Pancreas (tissue), 10 donors: ENCODE results near the gene ANKRD62. TPM values are rescaled to one million over a fixed set of nuclear protein-coding genes. Genes with fewer than 3 reads are reported as not detected.

Source experiments
- ATAC-seq, 4 donors: fragments of 200-7000 bp; cut with Tn5 transposase; one replicate each; pipeline versions ENCODE4 v1.8.0 to v1.9.1; 2020; ENCODE audit warnings: mild to moderate bottlenecking in 4 of 4, moderate library complexity in 4 of 4
- DNase-seq, 6 donors: peaks; one replicate each; pipeline ENCODE4 v3.0.0-alpha.2; 2020
- FAIRE-seq: peaks from 2 replicates; lab custom pipeline; 2012; peaks lifted over from hg19 to GRCh38; lab: Jason Lieb, UNC
- H3K27ac ChIP-seq, 4 donors: fragments of 200-600 bp; sonication (generic); 1 replicate in 3 of 4; 2 replicates in 1 of 4; pipeline versions ENCODE4 v1.5.0 to v1.8.0; 2020
- H3K27me3 ChIP-seq, 4 donors: fragments of 200-600 bp; one replicate each; pipeline ENCODE4 v1.8.0; 2021
- H3K36me3 ChIP-seq, 3 donors: fragments of 200-600 bp; sonication (generic) in 1 of 3; one replicate each; pipeline versions ENCODE4 v1.5.0 to v1.8.0; 2020 to 2021
- H3K4me1 ChIP-seq, 3 donors: fragments of 200-600 bp; one replicate each; pipeline ENCODE4 v1.8.0; 2021
- H3K4me3 ChIP-seq, 4 donors: fragments of 200-600 bp; sonication (generic) in 2 of 4; one replicate each; pipeline versions ENCODE4 v1.5.0 to v1.8.0; 2020 to 2021
- H3K9me3 ChIP-seq, 4 donors: fragments of 200-600 bp; one replicate each; pipeline ENCODE4 v1.8.0; 2021
- WGBS, 2 donors: extraction: QIAGEN DNeasy Blood & Tissue Kit; methylation state at CpG; one replicate each; pipeline ENCODE4 v1.1.7; 2013; 5-methylcytosine and 5-hydroxymethylcytosine counted together
- intact Hi-C, 3 donors: fragments of 100-400 bp; cut with DNase I; formaldehyde crosslinking; loops; one replicate each; pipeline versions ENCODE4 v1.11.1 to v1.14.2; 2022
- polyA plus RNA-seq, 2 donors: library from polyadenylated mRNA; stranded (reverse); fragments of 200-250 nt; gene quantifications; one replicate each; pipeline ENCODE4 v1.2.3, GENCODE V29; 2013
- total RNA-seq, 6 donors: library from RNA; stranded (reverse); fragmentation: NEBNext Ultra II Directional in 4 of 6; extraction: Animal tissue kit (Norgen Biotek cat#: 25700) in 4 of 6; gene quantifications; one replicate each; pipeline versions ENCODE4 v1.2.1 to v1.2.4, GENCODE V29; 2021 to 2023
- TF ChIP-seq, protein P1 (sequence below), 4 donors: fragments of 200-600 bp; sonication (generic) in 3 of 4; IDR thresholded peaks; one replicate each; pipeline versions ENCODE4 v1.5.0 to v1.8.0; 2021; ENCODE audit warnings: antibody characterized with exemption in 4 of 4
- donor health status: healthy with polysubstance abuse.
- donor health status: DM: no; HTN: no; CAD: no; lungs with moderate emphysema.
- donor health status: DM: no; HTN: no; CAD: no.
- donor health status: control.
- donor health status: control.
- donor health status: Bipolar disorder and iron deficiency.
- donor health status: DM: yes; HTN: yes; CAD: no.
- donor health status: DM: no; HTN: no; CAD: no.
- donor health status: DM: no; HTN: no; CAD: no.
- donor health status: DM: yes; HTN: yes; CAD: no.

Gene ANKRD62
- total and polyA plus RNA-seq, 8 donors, result 0.38 to 5.2 (median 3.0) TPM

DNA sequence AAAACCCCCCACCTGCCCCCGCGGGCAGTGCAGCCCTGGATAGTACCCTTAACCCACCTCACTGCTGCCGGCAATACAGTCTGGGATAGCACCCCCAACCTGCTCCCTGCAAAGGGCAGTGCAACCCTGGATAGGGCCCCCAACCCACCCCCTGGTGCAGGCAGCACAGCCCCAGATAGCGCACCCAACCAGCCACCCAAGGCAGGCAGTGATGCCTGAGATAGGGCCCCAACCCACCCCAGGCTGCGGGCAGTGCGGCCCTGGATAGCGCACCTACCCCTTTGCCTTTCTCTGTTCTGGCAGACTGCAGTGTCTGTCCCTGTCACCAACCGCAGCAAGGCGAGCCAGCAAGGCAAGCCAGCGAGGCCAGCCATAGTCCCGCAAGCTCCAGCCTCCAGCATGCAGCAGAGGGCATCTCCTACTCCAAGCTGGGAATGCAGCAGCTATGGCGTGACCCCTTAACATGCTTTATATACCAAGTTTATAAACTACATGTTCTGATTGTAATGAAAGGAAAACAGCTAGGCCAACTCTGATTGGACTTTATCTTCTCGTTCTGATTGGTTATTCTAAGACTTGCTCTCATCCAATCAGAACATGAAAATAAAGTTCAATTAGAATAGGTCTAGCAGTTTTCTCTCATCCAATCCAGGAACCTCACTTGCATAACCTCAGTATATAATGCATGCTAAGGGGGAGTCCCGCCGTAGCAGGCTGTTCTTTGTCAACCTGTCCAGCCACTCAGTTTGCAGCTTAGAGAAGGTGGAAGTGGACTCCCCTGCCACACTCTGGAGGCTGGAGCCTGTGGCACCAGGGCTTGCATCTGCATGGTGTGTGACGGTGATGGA, 34.1 kb upstream of the ANKRD62 start:
- FAIRE-seq (no peak), ATAC-seq (no peak), DNase-seq (no peak)
- WGBS, 2 donors, result 80 to 81% methylated on average over 15 to 16 of the region's 16 CpGs
- intact Hi-C loops, result no loop called here
- TF ChIP-seq, protein P1, sequence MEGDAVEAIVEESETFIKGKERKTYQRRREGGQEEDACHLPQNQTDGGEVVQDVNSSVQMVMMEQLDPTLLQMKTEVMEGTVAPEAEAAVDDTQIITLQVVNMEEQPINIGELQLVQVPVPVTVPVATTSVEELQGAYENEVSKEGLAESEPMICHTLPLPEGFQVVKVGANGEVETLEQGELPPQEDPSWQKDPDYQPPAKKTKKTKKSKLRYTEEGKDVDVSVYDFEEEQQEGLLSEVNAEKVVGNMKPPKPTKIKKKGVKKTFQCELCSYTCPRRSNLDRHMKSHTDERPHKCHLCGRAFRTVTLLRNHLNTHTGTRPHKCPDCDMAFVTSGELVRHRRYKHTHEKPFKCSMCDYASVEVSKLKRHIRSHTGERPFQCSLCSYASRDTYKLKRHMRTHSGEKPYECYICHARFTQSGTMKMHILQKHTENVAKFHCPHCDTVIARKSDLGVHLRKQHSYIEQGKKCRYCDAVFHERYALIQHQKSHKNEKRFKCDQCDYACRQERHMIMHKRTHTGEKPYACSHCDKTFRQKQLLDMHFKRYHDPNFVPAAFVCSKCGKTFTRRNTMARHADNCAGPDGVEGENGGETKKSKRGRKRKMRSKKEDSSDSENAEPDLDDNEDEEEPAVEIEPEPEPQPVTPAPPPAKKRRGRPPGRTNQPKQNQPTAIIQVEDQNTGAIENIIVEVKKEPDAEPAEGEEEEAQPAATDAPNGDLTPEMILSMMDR (IDR thresholded peaks at IDR 0.05), result no peak
- Histone ChIP-seq H3K4me3 (no peak overlapping the region), H3K9me3 (no peaks in the 10 kb centered on the region), H3K27ac (no peak overlapping the region), H3K4me1 (no peaks in the 10 kb centered on the region), H3K36me3 (no peaks in the 10 kb centered on the region), H3K27me3 (no peaks in the 10 kb centered on the region)

GRCh38 chr18:12060182-12060870, 33.3 kb upstream of the ANKRD62 start:
- H3K9me3 ChIP-seq, result no peaks in the 10 kb centered on the region
- no peaks in the 10 kb centered on the region for H3K4me1 ChIP-seq
- WGBS, 2 donors, result 72 to 76% methylated on average over 20 of the region's 20 CpGs
- no peak for FAIRE-seq
- ATAC-seq, result no peak
- no peaks in the 10 kb centered on the region for H3K27me3 ChIP-seq
- no peak overlapping the region for H3K27ac ChIP-seq
- TF ChIP-seq, protein P1 (IDR thresholded peaks at IDR 0.05), result no peak
- no peak overlapping the region for H3K4me3 ChIP-seq
- no peaks in the 10 kb centered on the region for H3K36me3 ChIP-seq
- peak in 1 of 6 donors; percentile 26 for DNase-seq
- intact Hi-C loops, result no loop called here

GRCh38 chr18:12061685-12062084, 32.0 kb upstream of the ANKRD62 start:
- WGBS, 2 donors, result 74 to 83% methylated on average over 14 of the region's 14 CpGs
- ATAC-seq (no peak), DNase-seq (peak in 1 of 6 donors; percentile 44), FAIRE-seq (no peak)
- Histone ChIP-seq H3K27ac (no peak overlapping the region), H3K36me3 (no peaks in the 10 kb centered on the region), H3K27me3 (no peaks in the 10 kb centered on the region), H3K4me1 (no peaks in the 10 kb centered on the region), H3K9me3 (no peaks in the 10 kb centered on the region), H3K4me3 (no peak overlapping the region)
- TF ChIP-seq, protein P1 (IDR thresholded peaks at IDR 0.05), result no peak
- intact Hi-C loops, result no loop called here

DNA sequence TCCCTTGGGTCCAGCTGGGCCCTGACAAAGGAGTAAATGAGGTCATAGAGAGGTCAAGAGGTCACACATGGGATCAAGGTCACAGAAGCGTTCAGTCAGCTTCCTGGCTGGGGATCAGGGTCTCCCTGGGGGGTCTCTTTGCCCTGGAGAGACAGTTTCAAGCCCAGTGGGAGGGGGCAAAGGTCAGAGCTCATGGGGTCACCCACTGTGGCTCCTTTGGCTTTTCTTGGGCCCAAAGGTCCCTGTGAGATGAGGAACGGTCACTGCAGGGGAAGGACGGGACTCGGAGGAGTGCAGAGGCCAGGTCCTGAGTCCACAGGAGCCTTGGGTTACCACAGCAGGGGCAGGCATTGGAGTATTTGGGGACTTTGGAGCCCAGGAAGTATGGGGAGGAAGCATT, 30.7 kb upstream of the ANKRD62 start:
- 49% methylated on average over 4 of the region's 4 CpGs for WGBS, 2 donors
- intact Hi-C loops, result no loop called here
- H3K27ac ChIP-seq, result no peak overlapping the region
- DNase-seq, result no peak
- TF ChIP-seq, protein P1 (IDR thresholded peaks at IDR 0.05), result no peak
- no peak for FAIRE-seq
- no peaks in the 10 kb centered on the region for H3K27me3 ChIP-seq
- no peak for ATAC-seq
- no peaks in the 10 kb centered on the region for H3K9me3 ChIP-seq
- no peaks in the 10 kb centered on the region for H3K4me1 ChIP-seq
- H3K4me3 ChIP-seq, result no peak overlapping the region
- H3K36me3 ChIP-seq, result no peaks in the 10 kb centered on the region
